ENCODE measurements around the gene REX1BD.

DNA sequence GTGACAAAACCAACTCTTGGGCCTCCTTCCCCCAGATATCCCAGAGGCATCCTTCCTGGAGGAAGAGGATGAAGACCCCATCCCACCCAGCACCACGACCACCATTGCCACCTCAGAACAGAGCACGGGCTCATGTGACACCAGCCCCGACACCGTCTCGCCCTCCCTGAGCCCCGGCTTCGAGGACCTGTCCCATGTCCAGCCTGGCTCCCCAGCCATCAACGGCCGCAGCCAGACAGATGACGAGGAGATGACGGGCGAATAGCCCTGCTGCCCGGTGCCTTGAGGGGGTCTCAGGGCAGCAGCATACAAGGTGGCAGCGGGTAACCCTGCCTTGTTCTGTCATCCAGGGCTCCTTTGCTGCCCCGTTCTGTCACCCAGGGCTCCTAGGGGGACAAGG lies 20.2 kb upstream of the REX1BD start:
- TF ChIP-seq POLR2AphosphoS5 (IDR thresholded peaks at IDR 0.05; ENCODE audit: borderline replicate concordance, low read depth, low read length) = no peak
- TF ChIP-seq EZH2 (IDR thresholded peaks at IDR 0.05) = no peak
- TF ChIP-seq FOXP2 (optimal IDR thresholded peaks at IDR 0.05; ENCODE audit: control extremely low read depth, extremely low read length, insufficient read depth) = no peak

Data from SK-N-MC (cell line).